Caki2 (cell line): ENCODE data around the gene FAM149B1. TPM values are rescaled to one million over a fixed set of nuclear protein-coding genes. Genes with fewer than 3 reads are reported as not detected.
A peak's percentile ranks its signal among the peaks of the same experiment; 100 is the strongest.

Experiments used
- DNase-seq: peaks from one replicate; pipeline ENCODE4 v3.0.0-alpha.2; 2015; ENCODE audit warnings: low read depth
- in situ Hi-C: cut with HindIII; loops from 2 replicates; pipeline ENCODE4 v1.10.0; 2016; ENCODE audit warnings: low sequenced_read_pairs, low pct_unique_long_range_greater_than_20kb, mixed read lengths
- total RNA-seq: library from RNA; depleted of rRNA; stranded (reverse); fragments of >200 nt; shearing (Covaris generic); gene quantifications from 2 replicates; pipeline ENCODE4 v1.2.3, GENCODE V29; 2014; ENCODE audit warnings: low replicate concordance

FAM149B1 gene
- total RNA-seq, 1 experiment from 2014 or later, result 11.1 TPM

DNA sequence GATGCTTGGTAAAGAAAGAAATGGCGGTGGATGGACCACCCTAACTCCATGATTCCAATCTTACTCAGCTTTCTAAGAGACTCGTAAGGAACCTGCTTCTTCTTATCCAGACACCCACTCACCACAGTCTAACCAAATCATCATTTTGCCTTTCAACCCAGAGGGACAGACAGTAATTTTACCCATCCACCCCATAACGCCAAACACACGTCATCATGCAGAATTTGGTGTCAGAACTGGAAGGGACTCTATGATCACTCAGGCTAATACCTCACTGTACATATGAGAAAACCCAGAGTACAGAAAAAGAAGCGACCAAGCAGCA, 499 bp upstream of the FAM149B1 start:
- DNase-seq, result no peak
- in situ Hi-C loops, result no loop called here

DNA sequence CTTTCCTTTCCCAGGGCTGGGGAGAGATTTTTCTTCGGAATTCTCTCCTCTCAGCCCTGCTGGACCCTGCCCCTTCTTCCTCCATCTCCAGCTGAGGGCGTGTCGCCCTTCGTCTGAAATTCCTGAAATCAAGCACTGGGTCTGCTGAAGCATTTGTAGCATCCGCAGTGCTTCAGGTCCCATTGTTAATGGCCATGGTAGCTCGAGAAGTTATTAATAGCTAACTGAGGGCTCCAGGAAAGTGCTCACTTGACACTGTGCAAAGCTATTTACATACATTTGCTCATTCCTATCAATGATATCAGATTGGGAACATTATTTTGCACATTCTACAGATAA, 515 bp downstream of the FAM149B1 start:
- DNase-seq, result no peak
- in situ Hi-C loops, result no loop called here

DNA sequence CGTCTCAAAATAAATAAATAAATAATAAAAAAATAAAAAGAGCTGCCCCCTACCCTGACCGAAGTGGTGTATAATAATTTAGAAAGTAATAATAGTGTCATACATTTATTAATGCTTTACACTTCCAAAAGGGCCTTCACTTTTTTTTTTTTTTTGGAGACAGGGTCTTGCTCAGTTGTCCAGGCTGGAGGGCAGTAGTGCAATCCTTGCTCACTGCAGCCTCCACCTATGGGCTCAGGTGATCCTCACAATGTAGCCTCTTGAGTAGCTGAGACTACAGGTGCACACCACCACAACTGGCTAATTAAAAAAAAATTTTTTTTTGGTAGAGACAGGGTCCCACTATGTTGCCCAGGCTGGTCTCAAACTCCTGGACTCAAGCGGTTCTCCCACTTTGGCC, 1.4 kb downstream of the FAM149B1 start:
- in situ Hi-C loops, result no loop called here
- no peak for DNase-seq

DNA sequence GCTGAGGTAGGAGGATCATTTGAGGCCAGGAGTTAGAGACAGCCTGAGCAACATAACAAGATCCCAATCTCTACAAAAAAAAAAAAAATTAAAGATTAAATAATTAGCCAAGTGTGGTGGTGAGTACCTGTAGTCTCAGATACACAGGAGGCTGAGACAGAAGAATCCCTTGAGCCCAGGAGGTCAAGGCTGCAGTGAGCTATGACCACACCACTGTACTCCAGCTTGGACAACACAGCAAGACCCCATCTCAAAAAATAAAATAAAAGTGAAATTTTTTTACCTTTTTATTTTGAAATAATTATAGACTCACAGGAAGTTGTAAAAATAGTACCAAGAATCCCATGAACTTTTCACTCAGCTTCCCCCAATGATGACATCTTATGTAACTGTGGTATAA, 4.9 kb downstream of the FAM149B1 start:
- no peak for DNase-seq
- in situ Hi-C loops, result no loop called here

DNA sequence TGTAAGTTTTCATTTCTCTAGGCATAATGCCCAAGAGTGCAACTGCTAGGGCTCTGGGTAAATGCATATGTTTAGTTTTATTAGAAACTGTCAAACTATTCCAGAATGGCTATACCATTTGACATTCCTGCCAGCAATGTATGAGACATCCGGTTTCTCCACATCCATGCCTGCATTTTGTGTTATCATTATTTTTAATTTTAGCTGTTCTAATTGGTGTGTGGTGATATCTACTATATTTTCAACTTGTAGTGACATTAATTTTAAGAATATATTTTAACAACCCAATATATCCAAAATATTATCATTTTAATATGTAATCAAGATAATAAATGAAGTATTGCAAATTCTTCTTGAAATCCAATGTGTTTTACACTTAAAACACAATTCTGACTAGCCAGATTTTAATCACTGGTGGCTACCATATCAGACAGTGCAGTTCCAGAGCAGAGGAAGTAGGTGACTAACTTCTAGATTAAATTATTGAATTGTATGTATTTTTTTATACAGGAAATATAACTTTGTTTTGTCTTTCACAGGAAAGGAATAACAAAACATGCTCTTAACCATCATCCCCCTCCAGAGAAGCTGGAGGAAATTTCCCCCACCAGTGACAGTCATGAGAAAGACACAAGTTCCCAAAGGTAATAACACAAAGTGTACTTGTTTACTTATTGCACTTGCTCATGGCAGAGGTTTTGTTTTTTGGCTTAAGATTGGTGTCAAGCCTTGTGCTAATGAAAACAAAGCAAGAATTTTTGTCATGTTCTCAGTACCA, 6.4 kb downstream of the FAM149B1 start:
- no peak for DNase-seq
- in situ Hi-C loops, result no loop called here

DNA sequence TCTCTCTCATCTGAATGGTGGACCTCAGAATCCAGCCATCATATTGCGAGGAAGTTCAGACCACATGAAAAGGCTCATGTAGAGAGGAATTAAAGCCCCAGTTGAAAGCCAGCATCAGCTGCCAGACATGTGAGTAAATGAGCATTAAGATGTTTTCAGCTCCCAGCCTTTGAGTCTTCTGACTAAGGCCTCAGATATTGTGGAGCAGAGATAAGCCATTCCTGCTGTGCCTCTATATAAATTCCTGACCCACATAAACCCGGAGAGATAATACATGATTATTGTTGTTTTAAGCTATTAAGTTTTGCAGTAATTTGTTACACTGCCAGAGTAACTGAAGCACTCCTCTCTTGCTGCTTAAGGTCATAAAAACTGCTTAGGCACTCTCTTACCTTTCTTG, 14.6 kb downstream of the FAM149B1 start:
- in situ Hi-C loops, result no loop called here
- DNase-seq, result no peak

DNA sequence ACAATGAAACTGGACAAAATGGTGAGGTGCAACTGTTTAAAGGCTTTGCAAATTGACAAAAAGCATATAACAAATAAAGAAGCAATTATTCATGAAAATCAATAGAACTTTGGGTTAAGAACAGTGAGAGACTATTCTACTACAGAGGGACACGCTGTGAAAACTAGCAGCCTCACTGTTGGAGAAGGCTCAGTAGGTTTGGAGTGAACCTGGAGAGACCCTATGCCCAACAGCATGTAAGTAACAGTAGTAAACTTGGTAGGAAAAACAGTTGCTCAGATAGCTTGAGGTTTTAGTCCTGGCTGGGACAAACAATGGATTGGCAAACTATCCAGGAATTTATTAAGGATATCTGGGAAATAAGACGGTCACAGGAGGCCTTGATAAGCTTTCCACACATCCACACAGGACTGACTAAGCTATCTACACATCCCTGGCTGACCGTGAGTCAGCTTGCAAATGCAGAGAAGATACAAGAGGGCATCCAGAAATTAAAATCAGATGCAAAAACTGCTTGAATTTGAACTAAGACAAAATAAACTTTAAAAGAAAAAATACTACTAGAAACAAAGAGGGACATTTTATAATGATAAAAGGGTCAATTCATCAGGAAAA, 15.9 kb downstream of the FAM149B1 start:
- no peak for DNase-seq
- in situ Hi-C loops, result no loop called here

DNA sequence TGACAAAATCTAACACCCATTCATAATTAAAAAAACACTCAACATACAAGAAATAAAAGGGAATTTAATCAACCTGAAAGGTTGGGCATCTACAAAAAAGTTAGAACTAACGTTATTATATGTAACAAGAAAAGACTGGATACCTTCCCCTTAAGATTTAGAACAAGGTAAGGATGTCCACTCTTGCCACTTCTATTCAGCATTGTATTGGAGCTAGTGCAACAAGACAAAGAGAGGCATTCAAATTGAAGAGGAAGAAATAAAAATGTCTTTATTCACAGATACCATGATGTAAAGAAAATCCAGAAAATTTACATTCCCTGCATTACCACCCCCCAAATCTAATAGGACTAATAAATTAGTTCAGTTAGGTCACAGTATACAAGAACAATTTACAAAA, 18.3 kb downstream of the FAM149B1 start:
- no peak for DNase-seq
- in situ Hi-C loops, result no loop called here

DNA sequence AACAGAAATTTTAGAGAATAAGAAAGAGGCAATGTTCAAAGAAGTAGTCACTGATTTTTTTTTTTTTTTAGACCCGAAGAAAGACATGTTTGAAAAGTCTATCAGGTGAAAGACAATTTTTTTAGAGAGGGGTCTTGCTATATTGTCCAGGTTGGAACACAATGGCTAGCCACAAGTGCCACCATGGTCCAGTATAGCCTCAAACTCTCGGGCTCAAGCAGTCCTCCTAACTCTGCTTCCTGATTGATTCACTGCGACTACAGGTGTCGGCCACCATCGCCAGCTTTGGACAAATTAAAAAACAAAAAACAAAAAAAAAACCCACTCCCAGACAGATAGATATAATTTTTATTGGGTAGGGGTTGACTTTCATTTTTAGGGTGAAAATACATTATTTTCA, 22.3 kb downstream of the FAM149B1 start:
- in situ Hi-C loops, result no loop called here

DNA sequence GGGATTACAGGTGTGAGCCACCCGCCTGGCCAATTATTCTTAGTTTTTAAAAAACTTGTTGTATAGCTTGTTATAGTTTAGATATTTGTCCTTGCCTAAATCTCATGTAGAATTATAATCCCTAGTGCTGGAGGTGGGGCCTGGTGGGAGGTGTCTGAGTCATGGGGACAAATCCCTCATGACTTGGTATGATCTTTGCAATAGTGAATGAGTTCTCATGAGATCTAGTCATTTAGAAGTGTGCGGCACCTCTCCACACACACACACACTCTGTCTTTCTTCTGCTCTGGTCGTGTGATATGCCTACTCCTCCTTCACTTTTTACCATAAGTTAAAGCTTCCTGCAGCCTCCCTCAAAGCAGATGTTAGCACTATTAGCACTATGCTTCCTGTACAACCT, 37.2 kb downstream of the FAM149B1 start:
- in situ Hi-C loops, result no loop called here
- DNase-seq, result no peak

More for the DNA sequence above, 22.3 kb downstream of the FAM149B1 start:
- DNase-seq, result no peak

DNA sequence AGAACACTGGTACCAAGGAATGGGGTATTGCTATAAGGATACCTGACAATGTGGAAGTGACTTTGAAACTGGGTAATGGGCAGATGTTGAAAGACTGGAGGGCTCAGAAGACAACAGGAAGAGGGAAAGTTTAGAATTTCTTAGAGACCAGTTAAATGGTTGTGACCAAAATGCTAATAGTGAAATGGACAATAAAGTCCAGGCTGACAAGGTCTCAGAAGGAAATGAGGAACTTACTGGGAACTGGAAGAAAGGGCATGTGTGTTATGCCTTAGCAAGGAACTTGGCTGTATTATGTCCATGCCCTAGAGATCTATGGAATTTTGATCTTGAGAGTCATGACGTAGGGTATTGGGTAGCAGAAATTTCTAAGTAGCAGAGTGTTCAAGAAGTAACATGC, 38.0 kb downstream of the FAM149B1 start:
- DNase-seq, result no peak
- in situ Hi-C loops, result no loop called here

DNA sequence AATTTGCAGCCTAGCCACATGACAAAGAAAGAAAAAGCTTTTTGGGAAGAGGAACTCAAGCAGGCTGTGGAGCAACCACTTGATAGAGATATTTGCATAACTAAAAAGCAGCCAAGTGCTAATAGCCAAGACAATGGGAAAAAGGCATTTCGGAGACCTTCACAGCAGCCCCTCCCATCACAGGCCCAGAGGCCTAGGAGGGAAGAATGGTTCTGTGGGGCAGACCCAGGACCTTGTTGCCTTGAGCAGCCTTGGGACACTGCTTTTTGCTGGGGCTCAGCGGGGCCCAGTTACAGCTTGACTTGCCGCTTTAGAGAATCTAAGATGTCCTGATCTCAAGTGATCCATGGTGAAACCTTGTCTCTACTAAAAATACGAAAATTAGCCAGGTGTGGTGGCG, 38.5 kb downstream of the FAM149B1 start:
- in situ Hi-C loops, result no loop called here
- DNase-seq, result no peak

DNA sequence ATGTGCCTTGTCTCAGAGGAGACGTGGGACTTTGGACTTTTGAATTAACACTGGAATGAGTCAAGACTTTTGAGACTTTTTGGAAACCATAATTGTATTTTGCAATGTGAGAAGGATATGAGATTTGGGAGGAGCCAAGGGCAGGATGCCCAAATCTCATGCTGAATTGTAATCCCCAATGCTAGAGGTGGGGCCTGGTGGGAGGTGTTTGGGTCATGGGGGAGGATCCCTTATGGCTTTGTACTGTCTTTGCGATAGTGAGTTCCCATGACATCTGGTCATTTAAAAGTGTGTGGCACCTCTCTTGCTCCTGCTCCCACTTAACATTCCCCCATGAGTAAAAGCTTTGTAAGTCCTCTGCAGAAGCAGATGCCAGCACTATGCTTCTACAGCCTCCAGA, 40.0 kb downstream of the FAM149B1 start:
- no peak for DNase-seq
- in situ Hi-C loops, result no loop called here

DNA sequence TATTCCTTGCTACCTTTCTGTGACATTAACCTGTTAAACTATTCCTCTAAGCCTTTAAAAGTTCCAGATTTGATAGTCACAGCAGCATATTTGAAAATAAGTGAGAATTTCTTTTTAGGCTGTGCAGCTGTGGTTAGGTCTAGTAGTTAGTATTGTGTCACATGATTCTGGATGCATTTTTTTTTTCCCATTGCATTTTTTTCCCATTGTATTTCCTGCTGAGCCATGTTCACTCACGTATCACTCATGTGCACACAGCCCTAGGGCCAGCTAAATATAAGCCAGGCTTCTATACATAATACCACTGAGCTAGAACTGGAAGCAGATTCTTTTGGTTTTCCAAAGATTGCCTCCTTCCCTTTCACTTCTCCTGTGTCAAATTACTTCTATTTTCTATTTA, 41.8 kb downstream of the FAM149B1 start:
- DNase-seq, result peak; percentile 61
- in situ Hi-C loops, result no loop called here

DNA sequence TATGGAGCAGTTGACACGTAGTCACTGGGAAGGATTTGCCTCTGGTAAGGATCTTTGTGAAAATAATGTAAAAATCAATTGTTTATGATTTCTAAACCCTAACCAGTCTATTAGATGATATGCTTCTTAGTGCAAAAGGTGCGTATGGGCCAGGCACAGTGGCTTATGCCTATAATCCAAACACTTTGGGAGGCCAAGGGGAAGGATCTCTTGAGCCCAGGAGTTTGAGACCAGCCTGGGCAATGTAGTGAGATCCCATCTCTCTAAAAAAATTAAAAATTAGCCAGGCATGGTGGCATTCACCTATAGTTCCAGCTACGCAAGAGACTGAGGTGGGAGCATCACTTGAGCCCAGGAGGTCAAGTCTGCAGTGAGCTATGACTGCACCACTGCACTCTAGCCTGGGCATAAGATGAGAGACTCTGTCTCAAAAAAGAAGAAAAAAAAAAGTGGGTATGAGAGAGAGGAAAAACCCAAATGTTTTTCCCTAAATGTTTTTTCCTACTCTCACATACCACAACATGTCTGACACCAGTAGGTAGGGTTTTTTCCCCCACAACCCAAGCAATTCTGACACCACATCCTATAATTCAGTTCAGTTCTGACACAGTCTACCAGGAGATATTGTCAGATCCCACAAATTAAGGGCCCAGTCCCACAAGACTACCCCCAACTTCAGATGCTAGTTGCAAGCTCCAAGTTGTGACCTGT, 42.6 kb downstream of the FAM149B1 start:
- no peak for DNase-seq
- in situ Hi-C loops, result no loop called here

DNA sequence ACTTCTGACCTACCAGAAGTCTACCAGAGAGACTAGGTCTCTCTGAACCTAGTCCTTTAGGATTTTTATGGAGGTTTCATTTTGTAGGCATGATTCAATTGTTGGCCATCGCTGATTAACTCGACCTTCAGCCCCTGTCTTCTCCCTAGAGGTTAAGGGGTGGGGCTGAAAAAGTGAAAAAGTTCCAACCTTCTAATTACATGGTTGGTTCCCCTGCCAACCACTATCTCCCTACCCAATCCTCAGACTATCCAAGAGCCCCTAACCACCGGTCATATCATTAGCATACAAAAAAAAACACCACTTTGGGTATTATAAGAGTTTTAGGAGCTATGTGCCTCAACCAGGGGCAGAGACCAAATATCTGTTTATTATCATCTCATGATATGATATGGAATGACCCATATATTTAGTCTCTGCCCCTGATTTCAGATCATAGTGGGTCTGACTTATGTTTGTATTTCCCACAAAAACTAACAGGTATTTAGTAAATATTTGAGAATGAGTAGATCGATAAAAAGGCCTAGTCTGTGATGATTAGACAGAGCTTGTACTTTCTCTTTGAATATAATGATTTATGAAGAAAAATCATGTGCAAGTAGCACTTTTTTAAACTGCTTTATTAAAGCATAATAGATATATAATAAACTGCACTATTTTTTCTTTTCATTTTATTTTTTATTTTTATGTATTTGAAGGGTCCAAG, 43.3 kb downstream of the FAM149B1 start:
- DNase-seq, result no peak
- in situ Hi-C loops, result no loop called here

DNA sequence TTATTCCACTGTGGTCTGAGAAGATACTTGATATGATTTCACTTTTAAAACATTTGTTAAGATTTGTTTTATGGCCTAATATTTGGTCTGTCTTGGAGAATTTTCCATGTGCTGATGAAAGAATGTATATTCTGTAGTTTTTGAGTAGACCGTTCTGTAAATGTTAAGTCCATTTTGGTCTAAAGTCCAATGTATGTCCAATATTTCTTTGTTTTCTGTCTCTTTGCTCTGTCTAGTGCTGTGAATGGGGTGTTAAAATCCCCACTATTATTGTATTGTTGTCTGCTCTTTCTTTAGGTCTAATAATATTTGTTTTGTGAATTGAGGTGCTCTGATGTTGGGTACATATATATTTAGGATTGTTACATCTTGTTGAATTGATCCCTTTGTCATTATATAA, 47.8 kb downstream of the FAM149B1 start:
- in situ Hi-C loops, result no loop called here
- no peak for DNase-seq

DNA sequence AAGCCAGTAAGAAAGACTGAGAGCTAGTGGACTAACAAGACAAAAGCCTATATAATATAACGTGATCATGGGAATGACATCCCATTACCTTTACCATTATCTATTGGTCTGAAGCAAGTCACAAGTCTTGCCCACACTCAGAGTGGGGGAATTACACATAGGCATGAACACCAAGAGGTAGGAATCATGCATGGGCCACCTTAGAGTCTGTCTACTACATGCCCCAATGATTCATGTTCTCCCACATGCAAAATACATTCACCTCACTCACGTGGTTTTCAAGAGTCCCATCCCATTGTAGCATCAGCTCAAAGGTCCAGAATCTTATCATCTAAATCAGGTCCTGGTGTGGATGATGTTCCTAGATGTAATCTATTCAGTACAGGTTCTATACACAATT, 49.7 kb downstream of the FAM149B1 start:
- DNase-seq, result no peak
- in situ Hi-C loops, result no loop called here
